ENCODE measurements around the gene UQCC3.
"Not testable (repeated sequence)": the region's sequence is repeated elsewhere in the genome, so short reads cannot be mapped to it uniquely, and the experiment has no call there.

Gene UQCC3

DNA sequence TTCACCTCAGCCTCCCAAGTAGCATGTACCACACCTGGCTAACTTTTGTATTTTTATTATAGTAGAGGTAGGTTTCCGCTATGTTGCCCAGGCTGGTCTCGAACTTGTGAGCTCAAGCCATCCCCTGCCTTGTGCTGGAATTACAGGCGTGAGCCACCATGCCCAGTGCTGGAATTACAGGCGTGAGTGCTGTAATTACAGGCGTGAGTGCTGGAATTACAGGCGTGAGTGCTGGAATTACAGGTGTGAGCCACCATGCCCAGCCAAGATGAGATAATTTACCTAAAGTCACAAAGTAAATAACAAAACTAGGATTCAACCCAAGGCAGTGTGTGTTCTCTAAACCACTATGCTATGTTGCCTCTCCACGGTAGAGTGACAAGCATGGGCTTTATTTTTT lies 11.0 kb downstream of the UQCC3 start:
- H3K4me3 ChIP-seq = no peak overlapping the region
- H3K36me3 ChIP-seq (ENCODE audit: insufficient read depth, low read length) = peaks cover 6% of the 10 kb centered on the region
- no peaks in the 10 kb centered on the region for H3K9me3 ChIP-seq (ENCODE audit: low read depth, low read length)
- H3K9ac ChIP-seq (ENCODE audit: insufficient read length) = no peak overlapping the region
- DNase-seq (ENCODE audit: low read depth, low spot score) = no peak
- H3K27ac ChIP-seq = no peak overlapping the region
- TF ChIP-seq EZH2 (IDR thresholded peaks at IDR 0.05) (no peak), POLR2AphosphoS5 (IDR thresholded peaks at IDR 0.05; ENCODE audit: borderline replicate concordance, low read depth, low read length) (no peak), FOXP2 (optimal IDR thresholded peaks at IDR 0.05; ENCODE audit: control extremely low read depth, extremely low read length, insufficient read depth) (no peak)

- Histone ChIP-seq H3K36me3 (ENCODE audit: insufficient read depth, low read length) (peaks cover 24% of the 10 kb centered on the region), H3K9me3 (ENCODE audit: low read depth, low read length) (no peaks in the 10 kb centered on the region), H3K9ac (ENCODE audit: insufficient read length) (peak overlapping the region; percentile 42), H3K27ac (peak overlapping the region; percentile 88), H3K4me3 (no peak overlapping the region)
- TF ChIP-seq EZH2 (IDR thresholded peaks at IDR 0.05) (no peak), FOXP2 (optimal IDR thresholded peaks at IDR 0.05; ENCODE audit: control extremely low read depth, extremely low read length, insufficient read depth) (no peak), POLR2AphosphoS5 (IDR thresholded peaks at IDR 0.05; ENCODE audit: borderline replicate concordance, low read depth, low read length) (no peak)
- DNase-seq (ENCODE audit: low read depth, low spot score) = no peak
Observed at GRCh38 chr11:62687508-62688396, 16.3 kb downstream of the UQCC3 start.

DNA sequence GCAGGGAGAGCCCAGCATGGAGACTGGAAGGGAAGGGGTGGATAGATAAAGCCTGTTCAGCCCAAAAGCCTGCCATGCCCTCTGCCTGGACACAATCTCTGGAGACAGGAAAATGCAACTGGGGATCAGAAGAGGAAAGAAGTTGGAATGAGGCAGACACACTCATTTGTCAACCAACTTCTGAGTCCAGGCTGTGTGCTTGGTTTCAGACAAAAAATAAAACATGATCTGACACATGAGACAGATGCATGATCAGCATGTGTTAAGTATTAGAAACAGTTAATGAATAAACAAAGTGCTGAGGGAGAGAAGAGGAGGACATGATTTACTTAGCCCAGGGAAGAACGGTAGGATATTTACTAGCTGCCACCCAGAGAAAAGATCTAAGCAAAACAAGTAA lies 17.0 kb downstream of the UQCC3 start:
- Histone ChIP-seq H3K36me3 (ENCODE audit: insufficient read depth, low read length) (peaks cover 30% of the 10 kb centered on the region), H3K4me3 (no peak overlapping the region), H3K9ac (ENCODE audit: insufficient read length) (peak overlapping the region; percentile 42), H3K9me3 (ENCODE audit: low read depth, low read length) (no peaks in the 10 kb centered on the region), H3K27ac (peak overlapping the region; percentile 88)
- no peak for DNase-seq (ENCODE audit: low read depth, low spot score)
- TF ChIP-seq EZH2 (IDR thresholded peaks at IDR 0.05) (no peak), FOXP2 (optimal IDR thresholded peaks at IDR 0.05; ENCODE audit: control extremely low read depth, extremely low read length, insufficient read depth) (no peak), POLR2AphosphoS5 (IDR thresholded peaks at IDR 0.05; ENCODE audit: borderline replicate concordance, low read depth, low read length) (no peak)

DNA sequence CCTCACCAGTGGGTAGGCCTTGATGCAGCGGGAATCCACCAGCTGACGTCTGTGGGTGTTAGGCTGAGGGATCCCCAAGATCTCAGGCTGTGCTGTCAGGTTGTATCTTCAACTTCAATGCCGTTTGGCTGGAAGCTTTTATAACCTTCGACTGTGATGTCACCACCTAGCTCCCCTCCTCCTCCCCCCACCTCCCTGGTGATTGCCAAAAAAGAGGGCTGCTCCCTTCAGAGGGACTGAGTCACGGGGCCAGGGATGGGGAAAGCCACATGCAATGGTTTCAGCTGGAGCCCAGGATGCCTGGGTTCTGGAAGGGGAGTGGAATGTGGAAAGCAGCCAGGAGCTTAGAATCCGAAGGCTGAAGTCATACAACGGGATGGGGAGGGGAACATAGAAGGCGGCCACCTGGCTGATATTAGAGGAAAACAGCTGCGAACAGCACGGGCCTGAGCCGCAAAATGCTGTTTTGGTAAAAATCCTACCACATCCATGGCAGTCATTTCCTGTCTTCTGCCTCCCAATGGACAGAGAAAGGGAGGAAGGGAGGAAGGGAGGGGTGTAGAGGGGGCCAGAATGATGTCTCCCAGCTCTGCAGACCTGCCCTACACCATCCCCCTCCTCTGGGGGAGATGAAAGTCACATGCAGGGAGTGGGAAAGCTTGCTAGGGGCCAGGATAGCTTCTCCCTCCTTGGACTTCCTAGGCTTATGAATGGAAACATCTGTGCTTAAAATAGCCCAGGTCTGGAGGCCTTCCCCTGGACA lies 18.1 kb downstream of the UQCC3 start, which contains the start of gene LRRN4CL:
TSS of gene LRRN4CL (minus strand) at position 110 of the 763 bp plus-strand sequence. CDS start 1,022 bp downstream, outside the sequence.
- peak within 1 kb of the TSS; percentile 58 for H3K4me3 ChIP-seq
- no peak for DNase-seq (ENCODE audit: low read depth, low spot score)
- H3K9me3 ChIP-seq (ENCODE audit: low read depth, low read length) = no peaks in the 10 kb centered on the region
- H3K36me3 ChIP-seq (ENCODE audit: insufficient read depth, low read length) = peaks cover 36% of the 10 kb centered on the region
- peak within 1 kb of the TSS; percentile 53 for H3K9ac ChIP-seq (ENCODE audit: insufficient read length)
- TF ChIP-seq EZH2 (IDR thresholded peaks at IDR 0.05) (no peak), POLR2AphosphoS5 (IDR thresholded peaks at IDR 0.05; ENCODE audit: borderline replicate concordance, low read depth, low read length) (peak; percentile 32; the same call in 1 of the 2 replicates)
- H3K27ac ChIP-seq = peak within 1 kb of the TSS; percentile 88

- DNase-seq (ENCODE audit: low read depth, low spot score); H3K9ac ChIP-seq (ENCODE audit: insufficient read length); H3K9me3 ChIP-seq (ENCODE audit: low read depth, low read length); H3K4me3 ChIP-seq; H3K27ac ChIP-seq: not testable (repeated sequence)
- peaks cover 36% of the 10 kb centered on the region for H3K36me3 ChIP-seq (ENCODE audit: insufficient read depth, low read length)
Observed at GRCh38 chr11:62693624-62694023, 22.2 kb downstream of the UQCC3 start.

- Histone ChIP-seq H3K36me3 (ENCODE audit: insufficient read depth, low read length) (peaks cover 36% of the 10 kb centered on the region), H3K27ac (no peak overlapping the region), H3K9me3 (ENCODE audit: low read depth, low read length) (no peaks in the 10 kb centered on the region), H3K9ac (ENCODE audit: insufficient read length) (no peak overlapping the region), H3K4me3 (no peak overlapping the region)
- TF ChIP-seq POLR2AphosphoS5 (IDR thresholded peaks at IDR 0.05; ENCODE audit: borderline replicate concordance, low read depth, low read length) = no peak
- no peak for TF ChIP-seq FOXP2 (optimal IDR thresholded peaks at IDR 0.05; ENCODE audit: control extremely low read depth, extremely low read length, insufficient read depth)
- TF ChIP-seq EZH2 (IDR thresholded peaks at IDR 0.05) = no peak
- no peak for DNase-seq (ENCODE audit: low read depth, low spot score)
Observed at GRCh38 chr11:62694455-62695167, 23.1 kb downstream of the UQCC3 start.

DNA sequence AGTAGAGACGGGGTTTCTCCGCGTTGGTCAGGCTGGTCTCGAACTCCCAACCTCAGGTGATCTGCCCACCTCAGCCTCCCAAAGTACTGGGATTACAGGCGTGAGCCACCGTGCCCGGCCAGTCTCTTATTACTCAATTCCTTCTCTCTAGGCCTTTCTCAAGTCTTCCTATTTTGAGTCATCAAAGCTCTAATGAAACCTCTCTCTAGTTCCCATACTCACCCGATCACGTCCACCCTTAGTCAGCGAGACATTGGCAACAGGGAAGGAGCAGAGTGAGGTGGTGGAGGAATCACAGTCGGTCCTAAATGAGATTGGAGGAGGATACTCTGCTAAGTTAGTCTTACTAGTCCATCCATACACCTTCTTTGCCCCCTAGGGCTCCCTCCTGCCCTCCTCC lies 30.8 kb downstream of the UQCC3 start:
- H3K9me3 ChIP-seq (ENCODE audit: low read depth, low read length) = no peaks in the 10 kb centered on the region
- peaks cover 24% of the 10 kb centered on the region for H3K36me3 ChIP-seq (ENCODE audit: insufficient read depth, low read length)
- no peak for TF ChIP-seq POLR2AphosphoS5 (IDR thresholded peaks at IDR 0.05; ENCODE audit: borderline replicate concordance, low read depth, low read length)
- no peak for TF ChIP-seq FOXP2 (optimal IDR thresholded peaks at IDR 0.05; ENCODE audit: control extremely low read depth, extremely low read length, insufficient read depth)
- no peak for TF ChIP-seq EZH2 (IDR thresholded peaks at IDR 0.05)
- no peak for DNase-seq (ENCODE audit: low read depth, low spot score)
- H3K9ac ChIP-seq (ENCODE audit: insufficient read length) = no peak overlapping the region
- no peak overlapping the region for H3K27ac ChIP-seq
- no peak overlapping the region for H3K4me3 ChIP-seq

DNA sequence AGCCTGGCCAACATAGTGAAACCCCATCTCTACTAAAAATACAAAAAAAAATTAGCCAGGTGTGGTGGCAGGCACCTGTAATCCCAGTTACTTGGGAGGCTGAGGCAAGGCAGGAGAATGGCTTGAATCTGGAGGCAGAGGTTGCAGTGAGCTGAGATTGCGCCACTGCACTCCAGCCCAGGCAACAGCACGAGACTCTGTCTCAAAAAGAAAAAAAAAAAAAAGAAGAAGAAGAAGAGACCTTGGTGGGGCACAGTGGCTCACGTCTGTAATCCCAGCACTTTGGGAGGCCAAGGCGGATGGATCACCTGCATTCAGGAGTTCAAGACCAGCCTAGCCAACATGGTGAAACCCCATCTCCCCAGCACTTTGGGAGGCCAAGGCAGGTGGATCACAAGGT lies 32.4 kb downstream of the UQCC3 start:
- not testable (repeated sequence) for DNase-seq (ENCODE audit: low read depth, low spot score); H3K27ac ChIP-seq
- H3K36me3 ChIP-seq (ENCODE audit: insufficient read depth, low read length) = peaks cover 33% of the 10 kb centered on the region

More for the DNA sequence above, 32.4 kb downstream of the UQCC3 start:
- not testable (repeated sequence) for H3K4me3 ChIP-seq; H3K9ac ChIP-seq (ENCODE audit: insufficient read length); H3K9me3 ChIP-seq (ENCODE audit: low read depth, low read length)
